Glomerular endothelial cell (primary cell): Measurements from ENCODE around the gene CTRB1. TPM values are rescaled to one million over a fixed set of nuclear protein-coding genes. Genes with fewer than 3 reads are reported as not detected.

Experiments
- DNase-seq: peaks from one replicate; pipeline ENCODE4 v3.0.0-alpha.2; 2011; ENCODE audit warnings: low read depth, low spot score; ENCODE audit errors: extremely low read depth
- total RNA-seq: library from RNA; depleted of rRNA; stranded (reverse); fragments of >200 nt; gene quantifications from 2 replicates; pipeline ENCODE4 v1.2.3, GENCODE V29; 2015

The CTRB1 gene
- not detected in 2 replicates for total RNA-seq

DNA sequence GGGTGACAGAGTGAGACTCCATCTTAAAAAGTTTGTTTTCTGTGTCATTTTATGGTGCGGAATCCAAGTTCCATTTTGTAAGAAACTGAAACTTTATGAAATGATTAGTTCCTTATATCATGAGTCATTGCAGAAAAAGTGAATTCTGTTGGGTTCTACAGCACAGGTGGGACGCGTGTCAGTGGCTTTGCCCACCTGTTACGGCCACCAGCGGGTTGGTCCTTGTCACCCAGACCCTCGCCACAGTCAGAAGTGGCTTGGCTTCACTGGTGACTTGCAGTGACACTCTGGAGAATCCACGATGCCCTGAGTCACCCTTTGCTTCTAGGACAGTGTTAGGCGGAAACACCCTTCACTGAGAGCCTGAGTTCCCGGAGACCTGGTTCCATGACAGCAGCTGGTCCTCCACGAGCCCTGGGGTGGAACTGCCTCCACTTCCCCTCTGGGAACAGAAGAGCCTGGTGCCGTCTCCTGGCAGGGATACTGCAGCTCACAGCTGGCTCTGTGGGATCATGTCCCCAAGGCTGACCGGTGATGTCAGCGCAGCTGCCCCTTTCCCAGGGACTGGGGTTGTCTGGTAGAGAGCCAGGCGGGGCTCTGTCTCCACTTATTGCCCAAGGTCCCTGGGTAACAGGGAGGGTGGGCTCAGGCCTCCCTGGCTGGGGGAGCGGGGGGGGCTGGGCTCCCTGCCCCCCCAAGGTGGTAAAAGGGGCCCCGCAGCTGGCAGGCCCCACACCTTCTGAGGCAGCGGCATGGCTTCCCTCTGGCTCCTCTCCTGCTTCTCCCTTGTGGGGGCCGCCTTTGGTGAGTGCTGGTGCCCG is at the start of gene CTRB1:
Gene CTRB1, plus strand, starts transcription at position 733 of the 821 bp plus-strand sequence. Its CDS starts 20 bp downstream, at position 753.
- no peak for DNase-seq

- DNase-seq, result no peak
Measured at GRCh38 chr16:75169899-75170405, 48.8 kb upstream of the CTRB1 start.

GRCh38 chr16:75172578-75172977 is 46.2 kb upstream of the CTRB1 start:
- DNase-seq, result no peak

DNA sequence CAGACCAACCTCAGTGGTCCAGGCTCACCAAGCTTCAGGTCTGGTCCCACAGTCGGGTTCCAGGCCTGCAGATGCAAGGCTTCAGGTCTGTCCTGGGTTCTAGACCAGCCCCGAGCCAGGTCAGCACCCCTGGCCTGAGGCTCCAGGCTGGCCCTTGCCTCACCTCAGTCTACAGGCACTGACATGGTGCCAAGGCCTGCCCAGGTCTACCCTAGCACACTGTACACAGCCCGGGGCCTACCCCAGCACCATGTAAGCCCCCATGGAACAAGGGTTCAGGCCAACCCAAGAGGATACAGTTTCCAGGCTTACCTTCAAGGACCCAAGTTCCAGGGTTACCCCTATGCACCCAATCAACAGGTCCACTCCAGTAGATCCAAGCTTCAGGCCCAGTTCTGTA is 43.7 kb upstream of the CTRB1 start:
- DNase-seq, result no peak

- DNase-seq, result no peak
Measured at GRCh38 chr16:75176926-75177325, 41.9 kb upstream of the CTRB1 start.

DNA sequence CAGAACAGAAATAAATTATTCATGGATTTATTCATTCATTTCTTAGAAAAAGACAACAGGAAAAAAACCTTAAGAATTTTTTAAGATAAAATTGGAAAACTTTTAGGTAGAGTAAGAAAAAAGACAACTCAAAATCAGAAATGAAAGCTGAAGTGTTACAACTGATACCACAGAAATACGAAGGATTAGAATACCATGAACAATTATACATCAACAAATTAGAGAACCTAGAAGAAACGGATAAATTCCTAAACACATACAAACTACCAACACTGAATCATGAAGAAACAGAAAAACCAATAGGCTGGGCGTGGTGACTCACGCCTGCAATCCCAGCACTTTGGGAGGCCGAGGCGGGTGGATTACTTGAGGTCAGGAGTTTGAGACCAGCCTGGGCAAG is 39.6 kb upstream of the CTRB1 start:
- no peak for DNase-seq

GRCh38 chr16:75181630-75182029 is 37.2 kb upstream of the CTRB1 start:
- no peak for DNase-seq

DNA sequence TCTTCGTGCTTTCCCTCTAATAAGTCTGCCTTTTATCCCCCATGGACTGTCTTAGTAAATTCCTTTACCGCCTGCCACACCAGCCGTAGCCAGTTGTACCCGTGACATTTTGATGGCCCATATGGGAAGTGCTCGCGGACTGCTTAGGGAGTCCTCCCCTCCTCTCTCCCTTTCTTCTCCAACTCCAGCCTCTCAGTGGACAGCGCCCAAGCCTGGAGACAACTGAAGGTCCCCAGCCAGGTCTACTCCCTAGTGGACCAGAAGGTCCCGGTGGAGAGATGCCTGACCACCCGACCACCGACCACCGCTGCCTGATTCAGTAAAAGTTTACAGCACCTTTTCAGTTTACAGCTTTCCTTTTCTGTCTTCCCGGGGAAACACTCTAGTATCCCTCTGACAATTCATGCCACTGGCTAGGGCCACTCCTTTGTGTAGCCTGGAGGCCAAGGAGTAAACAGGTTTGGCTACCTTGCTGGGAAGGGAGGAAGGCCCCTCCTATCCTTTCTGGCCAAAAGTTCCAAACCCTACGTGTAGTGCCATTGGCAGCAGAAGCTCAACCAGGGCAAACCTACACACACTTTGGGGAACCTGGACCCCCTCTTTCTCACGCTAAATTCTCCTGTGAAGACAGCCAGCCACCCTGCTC is 29.8 kb upstream of the CTRB1 start:
- no peak for DNase-seq

- DNase-seq, result no peak
Measured at GRCh38 chr16:75189638-75190245, 29.0 kb upstream of the CTRB1 start.

DNA sequence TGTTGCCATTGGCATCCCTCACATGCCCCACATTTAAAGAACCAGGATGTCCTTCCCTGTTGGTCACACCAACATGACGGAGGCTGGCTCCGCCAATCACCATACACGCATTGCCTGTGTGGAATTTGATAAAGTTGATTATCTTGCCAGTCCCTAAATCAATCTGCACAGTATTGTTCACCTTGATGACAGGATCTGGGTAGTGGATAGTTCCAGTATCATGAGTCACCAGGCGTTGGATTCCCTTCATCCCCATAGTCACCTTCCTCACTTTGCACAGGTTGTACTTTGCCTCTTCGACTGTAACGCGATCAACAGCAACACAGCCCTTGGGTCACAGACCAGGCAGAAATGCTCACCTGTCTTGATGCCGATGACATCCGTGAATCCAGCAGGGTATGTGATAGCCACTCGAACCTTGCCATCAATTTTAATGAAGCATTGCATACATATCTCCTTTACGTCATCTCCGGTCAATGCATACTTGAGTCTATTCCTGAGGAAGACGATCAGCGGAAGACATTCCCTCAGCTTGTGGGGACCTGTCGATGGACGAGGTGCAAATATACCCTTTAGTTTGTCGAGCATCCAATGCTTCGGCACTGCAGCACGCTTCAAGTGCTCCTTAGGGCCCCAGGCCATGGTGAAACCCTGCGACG is 26.1 kb upstream of the CTRB1 start:
- DNase-seq, result no peak

GRCh38 chr16:75193265-75193650 is 25.5 kb upstream of the CTRB1 start:
- no peak for DNase-seq

GRCh38 chr16:75193730-75194444 is 24.9 kb upstream of the CTRB1 start:
- DNase-seq, result no peak

- DNase-seq, result no peak
Measured at GRCh38 chr16:75195811-75196790, 22.7 kb upstream of the CTRB1 start.

DNA sequence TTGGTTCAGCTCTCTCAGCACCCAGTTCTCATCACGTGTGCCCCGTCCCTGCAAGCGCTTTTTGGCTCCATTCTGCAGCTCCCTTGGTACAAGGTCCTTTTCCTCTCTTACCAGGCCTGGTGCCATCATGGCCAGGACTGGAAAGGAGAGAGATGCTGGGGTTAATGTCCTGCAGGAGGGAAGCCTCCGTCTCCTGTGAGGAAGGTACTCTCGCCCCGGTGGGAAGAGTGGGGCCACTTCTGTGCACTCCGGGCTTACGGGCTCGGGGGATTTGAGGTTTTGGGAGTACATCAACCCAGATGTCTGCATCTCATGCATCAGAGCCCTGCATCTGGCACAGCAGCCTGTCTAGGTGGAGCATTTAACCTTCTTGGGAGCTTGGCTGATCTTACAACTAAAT is 22.0 kb upstream of the CTRB1 start:
- no peak for DNase-seq

DNA sequence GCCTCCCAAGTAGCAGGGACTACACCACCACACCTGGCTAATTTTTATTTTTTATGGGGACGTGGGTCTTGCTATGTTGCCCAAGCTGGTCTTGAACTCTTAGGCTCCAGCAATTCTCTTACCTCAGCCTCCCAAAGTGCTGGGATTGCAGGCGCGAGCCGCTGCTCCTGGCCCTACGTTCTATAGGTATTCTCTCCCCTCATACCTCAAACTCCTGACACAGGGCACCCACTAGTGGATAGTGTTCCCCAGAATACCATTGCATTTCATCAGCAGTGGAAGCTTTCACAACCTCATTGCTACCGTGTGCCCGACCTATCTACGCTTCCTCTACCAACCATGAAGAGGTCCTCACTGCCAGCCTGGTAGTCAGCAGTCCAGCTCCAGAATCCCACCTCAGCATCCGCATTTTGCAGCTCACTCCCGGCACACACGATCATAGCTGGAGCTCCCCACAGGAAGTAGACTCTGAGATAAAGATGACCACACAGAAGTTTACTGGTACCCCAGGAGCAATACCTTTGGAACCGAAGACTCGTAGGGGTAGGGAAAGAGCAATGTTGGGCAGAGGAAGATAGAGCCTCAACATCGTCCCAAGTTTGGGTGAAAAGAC is 21.2 kb upstream of the CTRB1 start:
- DNase-seq, result no peak

DNA sequence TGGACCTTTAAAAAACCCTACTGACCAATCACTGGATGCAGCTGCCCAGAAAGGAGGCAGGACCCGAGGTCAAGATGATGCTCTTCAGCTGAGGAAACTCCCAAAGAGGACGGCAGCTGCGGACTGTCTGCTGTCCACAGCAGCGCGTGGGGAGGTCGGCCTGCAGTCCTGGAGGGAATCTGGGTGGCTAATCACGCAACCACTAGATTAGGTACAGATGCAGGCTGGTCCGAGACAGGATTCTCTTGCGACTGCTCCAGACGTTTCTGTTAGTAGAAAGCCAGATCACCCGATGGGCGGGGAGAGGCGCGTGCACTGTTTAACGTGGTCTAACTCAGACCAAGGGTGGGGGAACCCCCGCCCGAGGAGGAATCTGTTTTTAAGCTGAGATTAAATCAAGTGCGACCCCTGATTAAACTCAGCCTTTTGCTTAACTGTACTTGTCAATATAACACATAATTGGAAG is 20.6 kb upstream of the CTRB1 start:
- DNase-seq, result no peak

DNA sequence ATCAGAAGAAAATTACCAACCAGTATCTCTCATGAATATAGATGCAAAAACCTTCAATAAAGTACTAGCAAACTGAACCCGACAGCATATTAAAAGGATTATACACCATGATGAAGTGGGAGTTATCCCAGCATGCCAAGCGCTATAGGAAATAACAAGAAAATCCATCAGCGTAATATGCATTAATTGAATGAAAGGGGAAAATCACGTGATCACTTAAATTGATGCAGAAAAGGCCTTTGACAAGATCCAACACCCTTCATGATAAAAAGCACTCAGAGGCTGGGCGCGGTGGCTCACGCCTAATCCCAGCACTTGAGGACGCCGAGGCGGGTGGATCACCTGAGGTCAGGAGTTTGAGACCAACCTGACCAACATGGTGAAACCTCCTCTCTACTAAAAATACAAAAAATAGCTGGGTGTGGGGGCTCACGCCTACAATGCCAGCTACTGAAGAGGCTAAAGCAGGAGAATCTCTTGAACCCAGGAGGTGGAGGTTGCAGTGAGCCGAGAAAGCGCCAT is 16.7 kb upstream of the CTRB1 start:
- DNase-seq, result no peak

DNA sequence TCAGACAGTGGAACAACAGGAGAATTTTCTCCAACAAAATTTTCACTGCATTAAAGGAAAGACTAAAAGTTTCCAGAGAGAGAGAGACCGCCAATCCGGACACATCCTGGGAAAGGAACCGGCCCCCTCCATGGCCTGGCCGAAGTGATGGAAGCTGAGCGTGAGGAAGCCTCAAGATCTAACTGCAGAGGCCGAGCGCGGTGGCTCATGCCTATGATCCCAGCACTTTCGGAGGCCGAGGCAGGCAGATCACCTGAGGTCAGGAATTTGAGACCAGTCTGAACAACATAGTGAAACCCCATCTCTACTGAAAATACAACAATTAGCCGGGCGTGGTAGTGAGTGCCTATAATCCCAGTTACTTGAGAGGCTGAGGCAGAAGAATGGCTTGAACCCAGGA is 15.7 kb upstream of the CTRB1 start:
- no peak for DNase-seq
